Stimulated activated CD4-positive, alpha-beta T cell treated with anti-CD3 and anti-CD28 coated beads, TNF-alpha, amount 100 ng/mL, for 1 hour (primary cell): ENCODE measurements around the gene SPATA25.
A peak's percentile ranks its signal among the peaks of the same experiment; 100 is the strongest.
"Not testable (repeated sequence)": the region's sequence is repeated elsewhere in the genome, so short reads cannot be mapped to it uniquely, and the experiment has no call there.

Experiments
- DNase-seq, 3 donors: peaks; one replicate each; pipeline ENCODE4 v3.0.0-alpha.2; 2020; ENCODE audit warnings: low read depth in 3 of 3, low spot score in 1 of 3

SPATA25 gene

GRCh38 chr20:45894797-45895196 is 7.4 kb upstream of the SPATA25 start:
- no peak for DNase-seq

- no peak for DNase-seq
Measured at GRCh38 chr20:45893831-45894230, 6.4 kb upstream of the SPATA25 start.

GRCh38 chr20:45892828-45893500 is 5.5 kb upstream of the SPATA25 start:
- DNase-seq = no peak

GRCh38 chr20:45892049-45892825 is 4.8 kb upstream of the SPATA25 start:
- DNase-seq = no peak

- peak; percentile 60 to 79 (median 67) for DNase-seq
Measured at GRCh38 chr20:45890985-45891983, 3.9 kb upstream of the SPATA25 start, which contains the start of the genes CTSA and NEURL2. Gene CTSA (plus strand): TSS chr20:45891335. CDS start chr20:45891569, 234 bp downstream. Gene NEURL2 (minus strand): TSS chr20:45891208. CDS start chr20:45890991, 217 bp downstream.

- peak in 1 of 3 donors; percentile 27 for DNase-seq
Measured at GRCh38 chr20:45890077-45890984, 2.9 kb upstream of the SPATA25 start.

GRCh38 chr20:45888681-45889080 is 1.3 kb upstream of the SPATA25 start:
- no peak for DNase-seq

- DNase-seq = no peak
Measured at GRCh38 chr20:45886590-45887345, 654 bp downstream of the SPATA25 start.

GRCh38 chr20:45883100-45883469 is 4.3 kb downstream of the SPATA25 start:
- DNase-seq = no peak

GRCh38 chr20:45882469-45883099 is 4.8 kb downstream of the SPATA25 start:
- DNase-seq = no peak

- peak; percentile 96 to 97 (median 96) for DNase-seq
Measured at GRCh38 chr20:45880988-45881788, 6.2 kb downstream of the SPATA25 start, which contains the start of gene ZSWIM1. Gene ZSWIM1 (plus strand): TSS chr20:45881227. CDS start chr20:45882593, 1,366 bp downstream.

GRCh38 chr20:45878076-45878761 is 9.2 kb downstream of the SPATA25 start:
- DNase-seq = no peak

- no peak for DNase-seq
Measured at GRCh38 chr20:45874576-45874975, 12.8 kb downstream of the SPATA25 start.

- DNase-seq = not testable (repeated sequence)
Measured at GRCh38 chr20:45874104-45874481, 13.3 kb downstream of the SPATA25 start.

- DNase-seq = no peak
Measured at GRCh38 chr20:45873409-45874103, 13.9 kb downstream of the SPATA25 start.

GRCh38 chr20:45872626-45873025 is 14.8 kb downstream of the SPATA25 start:
- DNase-seq = no peak

- no peak for DNase-seq
Measured at GRCh38 chr20:45867819-45868176, 19.6 kb downstream of the SPATA25 start.
